ENCODE data around the gene TEDDM1. TPM values are rescaled to one million over a fixed set of nuclear protein-coding genes. Genes with fewer than 3 reads are reported as not detected.

Gene TEDDM1
- total RNA-seq, 2 experiments from 2014 or later: not detected

- intact Hi-C loops (cut with micrococcal nuclease; ENCODE audit: unreplicated experiment): no loop called here
- POLR2A ChIA-PET: no interaction called here
- Histone ChIP-seq H4K20me1 (ENCODE audit: insufficient read depth, low read length) (no peaks in the 10 kb centered on the region), H3K4me3 (ENCODE audit: low read depth, low read length, poor library complexity, severe bottlenecking) (no peak overlapping the region), H3K27ac (ENCODE audit: low read depth, low read length, poor library complexity, severe bottlenecking) (no peak overlapping the region), H3K36me3 (ENCODE audit: insufficient read depth, low read length) (no peaks in the 10 kb centered on the region), H3K4me2 (ENCODE audit: low read length) (no peak overlapping the region), H3K79me2 (ENCODE audit: insufficient read depth, low read depth, low read length) (no peaks in the 10 kb centered on the region), H2AFZ (ENCODE audit: low read length) (no peak overlapping the region), H3K4me1 (ENCODE audit: insufficient read depth, low read length, poor library complexity, severe bottlenecking) (no peaks in the 10 kb centered on the region), H3K9me3 (ENCODE audit: low read length) (no peaks in the 10 kb centered on the region), H3K9me2 (ENCODE audit: insufficient read depth, low read length) (no peaks in the 10 kb centered on the region)
- CTCF ChIA-PET (ENCODE audit: unreplicated experiment): interaction anchor here (0.6 kb wide), 1 partner anchor 12 kb away, joined by 3 read pairs; no protein-coding TSS in a partner anchor
- BruUV-seq (replicated peaks): no TSS peak
- DNase-seq (ENCODE audit: low spot score): no peak
- TF ChIP-seq EZH2phosphoT487 (IDR thresholded peaks at IDR 0.05; ENCODE audit: borderline replicate concordance, low read depth, low read length) (no peak), CTCF (conservative IDR thresholded peaks at IDR 0.05; ENCODE audit: low read length) (no peak)
These were observed 16.0 kb downstream of the TEDDM1 start for GRCh38 chr1:182384387-182384960.

- H3K4me1 ChIP-seq (ENCODE audit: insufficient read depth, low read length, poor library complexity, severe bottlenecking): no peaks in the 10 kb centered on the region
- no peaks in the 10 kb centered on the region for H4K20me1 ChIP-seq (ENCODE audit: insufficient read depth, low read length)
- no peak for TF ChIP-seq CTCF (conservative IDR thresholded peaks at IDR 0.05; ENCODE audit: low read length)
- TF ChIP-seq EZH2phosphoT487 (IDR thresholded peaks at IDR 0.05; ENCODE audit: borderline replicate concordance, low read depth, low read length): no peak
- no peak for DNase-seq (ENCODE audit: low spot score)
- no peak overlapping the region for H3K4me2 ChIP-seq (ENCODE audit: low read length)
- H3K9me3 ChIP-seq (ENCODE audit: low read length): no peaks in the 10 kb centered on the region
- H3K27ac ChIP-seq (ENCODE audit: low read depth, low read length, poor library complexity, severe bottlenecking): no peak overlapping the region
- no peak overlapping the region for H3K4me3 ChIP-seq (ENCODE audit: low read depth, low read length, poor library complexity, severe bottlenecking)
- POLR2A ChIA-PET: interaction anchor here (0.5 to 0.6 kb wide), 2 partner anchors 416 to 1484 kb away, joined by 3 read pairs; no protein-coding TSS in a partner anchor
- no TSS peak for BruUV-seq (replicated peaks)
- CTCF ChIA-PET (ENCODE audit: unreplicated experiment): interaction anchor here (0.6 kb wide), 1 partner anchor 13 kb away, joined by 3 read pairs; no protein-coding TSS in a partner anchor
- intact Hi-C loops (cut with micrococcal nuclease; ENCODE audit: unreplicated experiment): no loop called here
- H3K36me3 ChIP-seq (ENCODE audit: insufficient read depth, low read length): no peaks in the 10 kb centered on the region
- H3K9me2 ChIP-seq (ENCODE audit: insufficient read depth, low read length): no peaks in the 10 kb centered on the region
- no peak overlapping the region for H2AFZ ChIP-seq (ENCODE audit: low read length)
- H3K79me2 ChIP-seq (ENCODE audit: insufficient read depth, low read depth, low read length): no peaks in the 10 kb centered on the region
These were observed 16.5 kb downstream of the TEDDM1 start for GRCh38 chr1:182383934-182384333.

GRCh38 chr1:182383037-182383661 is 17.3 kb downstream of the TEDDM1 start:
- CTCF ChIA-PET (ENCODE audit: unreplicated experiment): no interaction called here

More at GRCh38 chr1:182383037-182383661, 17.3 kb downstream of the TEDDM1 start:
- Histone ChIP-seq H2AFZ (ENCODE audit: low read length) (no peak overlapping the region), H3K4me3 (ENCODE audit: low read depth, low read length, poor library complexity, severe bottlenecking) (no peak overlapping the region), H3K36me3 (ENCODE audit: insufficient read depth, low read length) (no peaks in the 10 kb centered on the region), H4K20me1 (ENCODE audit: insufficient read depth, low read length) (no peaks in the 10 kb centered on the region), H3K79me2 (ENCODE audit: insufficient read depth, low read depth, low read length) (no peaks in the 10 kb centered on the region), H3K4me2 (ENCODE audit: low read length) (no peak overlapping the region), H3K27ac (ENCODE audit: low read depth, low read length, poor library complexity, severe bottlenecking) (no peak overlapping the region), H3K9me2 (ENCODE audit: insufficient read depth, low read length) (no peaks in the 10 kb centered on the region), H3K4me1 (ENCODE audit: insufficient read depth, low read length, poor library complexity, severe bottlenecking) (no peaks in the 10 kb centered on the region), H3K9me3 (ENCODE audit: low read length) (no peaks in the 10 kb centered on the region)
- TF ChIP-seq CTCF (conservative IDR thresholded peaks at IDR 0.05; ENCODE audit: low read length) (no peak), EZH2phosphoT487 (IDR thresholded peaks at IDR 0.05; ENCODE audit: borderline replicate concordance, low read depth, low read length) (no peak)
- intact Hi-C loops (cut with micrococcal nuclease; ENCODE audit: unreplicated experiment): no loop called here
- no TSS peak for BruUV-seq (replicated peaks)
- no peak for DNase-seq (ENCODE audit: low spot score)
- POLR2A ChIA-PET: interaction anchor here (0.5 kb wide), 1 partner anchor 417 kb away, joined by 3 read pairs; no protein-coding TSS in a partner anchor
